ENCODE data around the gene MMP12.
A peak's percentile ranks its signal among the peaks of the same experiment; 100 is the strongest.

The MMP12 gene

GRCh38 chr11:102853055-102853454, 21.7 kb downstream of the MMP12 start:
- no peak for DNase-seq
- intact Hi-C loops (cut with DNase I): no loop called here

- DNase-seq: no peak
- intact Hi-C loops (cut with DNase I): no loop called here
These were observed 23.6 kb downstream of the MMP12 start for GRCh38 chr11:102850973-102851745.

- DNase-seq: no peak
- intact Hi-C loops (cut with DNase I): no loop called here
These were observed 25.5 kb downstream of the MMP12 start for GRCh38 chr11:102849311-102849710.

GRCh38 chr11:102846292-102846691, 28.5 kb downstream of the MMP12 start:
- no peak for DNase-seq
- intact Hi-C loops (cut with DNase I): no loop called here

GRCh38 chr11:102843489-102843888, 31.3 kb downstream of the MMP12 start, which contains the start of gene MMP3:
MMP3 (minus strand) TSS chr11:102843609; CDS start chr11:102843546, 63 bp downstream.
- intact Hi-C loops (cut with DNase I): no loop called here
- no peak for DNase-seq

- intact Hi-C loops (cut with DNase I): no loop called here
These were observed 31.9 kb downstream of the MMP12 start for GRCh38 chr11:102842930-102843329.

GRCh38 chr11:102840018-102840417, 34.8 kb downstream of the MMP12 start:
- intact Hi-C loops (cut with DNase I): no loop called here
- no peak for DNase-seq

More at GRCh38 chr11:102842930-102843329, 31.9 kb downstream of the MMP12 start:
- no peak for DNase-seq

GRCh38 chr11:102837646-102838045, 37.1 kb downstream of the MMP12 start:
- no peak for DNase-seq
- intact Hi-C loops (cut with DNase I): no loop called here

GRCh38 chr11:102837156-102837555, 37.6 kb downstream of the MMP12 start:
- DNase-seq: no peak
- intact Hi-C loops (cut with DNase I): no loop called here

- intact Hi-C loops (cut with DNase I): no loop called here
- DNase-seq: no peak
These were observed 38.4 kb downstream of the MMP12 start for GRCh38 chr11:102836290-102836875.

- no peak for DNase-seq
- intact Hi-C loops (cut with DNase I): no loop called here
These were observed 41.1 kb downstream of the MMP12 start for GRCh38 chr11:102833731-102834130.

GRCh38 chr11:102832612-102833011, 42.2 kb downstream of the MMP12 start:
- peak in 1 of 10 donors; percentile 74 for DNase-seq
- intact Hi-C loops (cut with DNase I): no loop called here

GRCh38 chr11:102831489-102832440, 43.0 kb downstream of the MMP12 start:
- intact Hi-C loops (cut with DNase I): no loop called here
- DNase-seq: peak in 4 of 10 donors; percentile 13 to 82 (median 46)

GRCh38 chr11:102831128-102831488, 43.7 kb downstream of the MMP12 start:
- intact Hi-C loops (cut with DNase I): no loop called here
- DNase-seq: no peak

- no peak for DNase-seq
- intact Hi-C loops (cut with DNase I): no loop called here
These were observed 44.6 kb downstream of the MMP12 start for GRCh38 chr11:102830001-102830727.

- intact Hi-C loops (cut with DNase I): no loop called here
- no peak for DNase-seq
These were observed 45.3 kb downstream of the MMP12 start for GRCh38 chr11:102829316-102830000.

GRCh38 chr11:102824556-102824955, 50.2 kb downstream of the MMP12 start:
- no peak for DNase-seq
- intact Hi-C loops (cut with DNase I): no loop called here

- no peak for DNase-seq
- intact Hi-C loops (cut with DNase I): no loop called here
These were observed 55.3 kb downstream of the MMP12 start for GRCh38 chr11:102819491-102819890.

- intact Hi-C loops (cut with DNase I): loop anchor here (5.0 kb wide), 1 partner anchor 129 kb away; no protein-coding TSS in a partner anchor
- DNase-seq: no peak
These were observed 61.3 kb downstream of the MMP12 start for GRCh38 chr11:102813484-102813883.
